ENCODE results near the gene NDUFA9.

DNA sequence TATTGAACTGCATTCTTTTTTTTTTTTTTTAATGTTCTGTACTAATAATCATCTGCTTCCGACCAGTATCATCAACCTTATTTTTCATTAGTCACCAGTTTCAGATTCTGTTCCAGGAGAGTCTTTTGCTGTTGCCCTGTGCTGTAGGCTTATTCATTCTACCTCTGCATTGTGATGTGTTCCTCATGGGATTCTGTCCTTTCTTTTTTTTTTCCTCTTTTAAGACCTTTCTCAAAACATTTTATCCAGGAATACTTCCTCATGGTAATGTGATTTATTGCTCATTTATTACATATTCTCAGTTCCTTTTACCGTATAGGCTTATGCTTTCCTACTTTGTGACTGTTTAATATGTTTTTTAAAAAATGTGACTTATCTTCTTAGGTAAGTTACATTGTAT lies 4.8 kb downstream of the NDUFA9 start:
- TF ChIP-seq, protein P1, sequence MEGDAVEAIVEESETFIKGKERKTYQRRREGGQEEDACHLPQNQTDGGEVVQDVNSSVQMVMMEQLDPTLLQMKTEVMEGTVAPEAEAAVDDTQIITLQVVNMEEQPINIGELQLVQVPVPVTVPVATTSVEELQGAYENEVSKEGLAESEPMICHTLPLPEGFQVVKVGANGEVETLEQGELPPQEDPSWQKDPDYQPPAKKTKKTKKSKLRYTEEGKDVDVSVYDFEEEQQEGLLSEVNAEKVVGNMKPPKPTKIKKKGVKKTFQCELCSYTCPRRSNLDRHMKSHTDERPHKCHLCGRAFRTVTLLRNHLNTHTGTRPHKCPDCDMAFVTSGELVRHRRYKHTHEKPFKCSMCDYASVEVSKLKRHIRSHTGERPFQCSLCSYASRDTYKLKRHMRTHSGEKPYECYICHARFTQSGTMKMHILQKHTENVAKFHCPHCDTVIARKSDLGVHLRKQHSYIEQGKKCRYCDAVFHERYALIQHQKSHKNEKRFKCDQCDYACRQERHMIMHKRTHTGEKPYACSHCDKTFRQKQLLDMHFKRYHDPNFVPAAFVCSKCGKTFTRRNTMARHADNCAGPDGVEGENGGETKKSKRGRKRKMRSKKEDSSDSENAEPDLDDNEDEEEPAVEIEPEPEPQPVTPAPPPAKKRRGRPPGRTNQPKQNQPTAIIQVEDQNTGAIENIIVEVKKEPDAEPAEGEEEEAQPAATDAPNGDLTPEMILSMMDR (IDR thresholded peaks at IDR 0.05; ENCODE audit: insufficient read depth, low read length): no peak
- no peak for TF ChIP-seq POLR2AphosphoS5 (IDR thresholded peaks at IDR 0.05; ENCODE audit: low read depth)
